H1 (cell line): ENCODE measurements around the gene POLDIP2. TPM values are rescaled to one million over a fixed set of nuclear protein-coding genes. Genes with fewer than 3 reads are reported as not detected.

Experiments used
- CTCF ChIA-PET: fragments of 300-600 bp; sonication (Branson Sonifier 250); formaldehyde crosslinking; loops from one replicate; lab custom pipeline; 2021; ENCODE audit not compliant: partially characterized antibody; lab: Charles Lee
- POLR2A ChIA-PET: fragments of 300-600 bp; sonication (Branson Sonifier 250); formaldehyde crosslinking; loops from one replicate; lab custom pipeline; 2021; ENCODE audit warnings: inconsistent platforms; ENCODE audit not compliant: partially characterized antibody; lab: Charles Lee
- DNase-seq, 2 experiments: peaks; one replicate each; pipeline versions ENCODE4 v3.0.0 to v3.0.0-alpha.2; 2010 to 2022; ENCODE audit warnings: low spot score in 2 of 2, low read depth in 1 of 2, mixed read lengths in 1 of 2
- FAIRE-seq: peaks from 2 replicates; lab custom pipeline; 2011; peaks lifted over from hg19 to GRCh38; lab: Jason Lieb, UNC
- H2AFZ ChIP-seq: 2 replicates; pipeline ENCODE4 v1.8.1; 2012; ENCODE audit warnings: low read length, inconsistent platforms
- H2AK5ac ChIP-seq: 2 replicates; pipeline ENCODE4 v1.6.1; 2013; ENCODE audit warnings: low read depth, low read length
- H2BK120ac ChIP-seq: replicated peaks from 2 replicates; pipeline ENCODE3; 2013; ENCODE audit warnings: low read depth, low read length, inconsistent platforms
- H2BK12ac ChIP-seq: 2 replicates; pipeline ENCODE4 v1.6.1; 2013; ENCODE audit warnings: low read depth, low read length
- H2BK15ac ChIP-seq: 2 replicates; pipeline ENCODE4 v1.6.1; 2013; ENCODE audit warnings: low read length
- H2BK20ac ChIP-seq: 2 replicates; pipeline ENCODE4 v1.6.1; 2013; ENCODE audit warnings: low read length
- H2BK5ac ChIP-seq: 2 replicates; pipeline ENCODE4 v1.6.1; 2013; ENCODE audit warnings: low read depth, low read length
- H3K14ac ChIP-seq: 2 replicates; pipeline ENCODE4 v1.6.1; 2013; ENCODE audit warnings: inconsistent platforms; ENCODE audit not compliant: insufficient read length
- H3K18ac ChIP-seq: 2 replicates; pipeline ENCODE4 v1.6.1; 2013; ENCODE audit warnings: low read length; ENCODE audit errors: extremely low read depth
- H3K23ac ChIP-seq: 2 replicates; pipeline ENCODE4 v1.6.1; 2013; ENCODE audit warnings: inconsistent platforms; ENCODE audit not compliant: insufficient read length
- H3K23me2 ChIP-seq: 2 replicates; pipeline ENCODE4 v1.6.1; 2013; ENCODE audit warnings: low read depth, low read length
- H3K27ac ChIP-seq: 2 replicates; pipeline ENCODE4 v1.6.1; 2011; ENCODE audit warnings: low read depth, low read length, inconsistent platforms
- H3K27me3 ChIP-seq, 4 experiments: replicated peaks in 1 of 4; 1 replicate in 1 of 4; 2 replicates in 3 of 4; pipeline versions ENCODE4 v1.6.1 to v1.8.1; 2011 to 2013; ENCODE audit warnings: low read length in 3 of 4, mild to moderate bottlenecking in 3 of 4, inconsistent platforms in 2 of 4, mixed read lengths in 2 of 4, moderate library complexity in 1 of 4; ENCODE audit not compliant: control insufficient read depth in 3 of 4, insufficient read depth in 3 of 4; ENCODE audit errors: extremely low read depth in 1 of 4
- H3K36me3 ChIP-seq, 4 experiments: 2 replicates each; pipeline versions ENCODE4 v1.6.1 to v1.8.1; 2011 to 2013; ENCODE audit warnings: mild to moderate bottlenecking in 4 of 4, low read length in 3 of 4, moderate library complexity in 2 of 4, control low read depth in 1 of 4, inconsistent platforms in 1 of 4; ENCODE audit not compliant: insufficient read depth in 4 of 4, control insufficient read depth in 2 of 4
- H3K4ac ChIP-seq: replicated peaks from 2 replicates; pipeline ENCODE3; 2013; ENCODE audit warnings: low read length, low read depth, mixed read lengths, inconsistent platforms; ENCODE audit not compliant: insufficient read length
- H3K4me1 ChIP-seq, 4 experiments: replicated peaks in 1 of 4; 1 replicate in 1 of 4; 2 replicates in 3 of 4; pipeline versions ENCODE4 v1.6.1 to v1.8.1; 2011 to 2013; ENCODE audit warnings: low read length in 3 of 4, inconsistent platforms in 2 of 4, mixed read lengths in 1 of 4; ENCODE audit not compliant: insufficient read depth in 4 of 4, control insufficient read depth in 3 of 4
- H3K4me2 ChIP-seq, 2 experiments: 2 replicates each; pipeline versions ENCODE4 v1.6.1 to v1.8.1; 2011 to 2013; ENCODE audit warnings: low read depth in 2 of 2, low read length in 2 of 2, control low read depth in 1 of 2, inconsistent platforms in 1 of 2, mild to moderate bottlenecking in 1 of 2; ENCODE audit not compliant: insufficient read depth in 1 of 2
- H3K4me3 ChIP-seq, 4 experiments: fragments of 200-600, 300-600 bp in 1 of 4; sonication (generic), shearing (Covaris generic), sonication (Bioruptor Twin) in 1 of 4; 2 replicates each; pipeline versions ENCODE4 v1.5.1 to v1.8.1; 2011 to 2016; ENCODE audit warnings: low read length in 4 of 4, low read depth in 3 of 4, control low read depth in 2 of 4, inconsistent platforms in 2 of 4, mild to moderate bottlenecking in 2 of 4, mixed read lengths in 1 of 4, moderate library complexity in 1 of 4; ENCODE audit not compliant: insufficient read depth in 2 of 4; ENCODE audit errors: extremely low read depth in 1 of 4
- H3K56ac ChIP-seq: replicated peaks from 2 replicates; pipeline ENCODE3; 2013; ENCODE audit warnings: low read depth, mild to moderate bottlenecking, mixed read lengths, low read length, inconsistent platforms; ENCODE audit not compliant: insufficient read length
- H3K79me1 ChIP-seq: 2 replicates; pipeline ENCODE4 v1.6.1; 2013; ENCODE audit warnings: low read depth, low read length, control low read depth
- H3K79me2 ChIP-seq, 2 experiments: 2 replicates each; pipeline versions ENCODE4 v1.6.1 to v1.8.1; 2012 to 2013; ENCODE audit warnings: low read length in 2 of 2, mild to moderate bottlenecking in 2 of 2, inconsistent platforms in 1 of 2; ENCODE audit not compliant: insufficient read depth in 2 of 2, control insufficient read depth in 1 of 2
- H3K9ac ChIP-seq, 4 experiments: replicated peaks in 1 of 4; 1 replicate in 1 of 4; 2 replicates in 3 of 4; pipeline versions ENCODE4 v1.6.1 to v1.8.1; 2011 to 2013; ENCODE audit warnings: low read depth in 3 of 4, low read length in 3 of 4, control low read depth in 2 of 4, mild to moderate bottlenecking in 2 of 4, moderate library complexity in 2 of 4, inconsistent platforms in 1 of 4; ENCODE audit errors: extremely low read depth in 1 of 4
- H3K9me3 ChIP-seq, 2 experiments: 2 replicates each; pipeline versions ENCODE4 v1.6.1 to v1.8.1; 2012 to 2013; ENCODE audit warnings: mild to moderate bottlenecking in 2 of 2, moderate library complexity in 2 of 2, control low read depth in 1 of 2, inconsistent platforms in 1 of 2, low read depth in 1 of 2, low read length in 1 of 2, mixed read lengths in 1 of 2; ENCODE audit not compliant: insufficient read depth in 2 of 2
- H4K20me1 ChIP-seq, 2 experiments: replicated peaks in 1 of 2; 2 replicates each; pipeline versions ENCODE3 to v1.8.1; 2011 to 2013; ENCODE audit warnings: inconsistent platforms in 2 of 2, low read length in 2 of 2, mild to moderate bottlenecking in 1 of 2; ENCODE audit not compliant: insufficient read depth in 2 of 2, control insufficient read depth in 1 of 2
- H4K5ac ChIP-seq: 2 replicates; pipeline ENCODE4 v1.6.1; 2013; ENCODE audit warnings: low read length, low read depth, mixed read lengths, inconsistent platforms; ENCODE audit not compliant: insufficient read length
- H4K8ac ChIP-seq: 2 replicates; pipeline ENCODE4 v1.8.0; 2013; ENCODE audit warnings: mild to moderate bottlenecking, moderate library complexity, low read length, inconsistent platforms; ENCODE audit not compliant: insufficient read depth; ENCODE audit errors: extremely low read depth
- H4K91ac ChIP-seq: replicated peaks from 2 replicates; pipeline ENCODE3; 2013; ENCODE audit warnings: low read length, mixed read lengths, inconsistent platforms; ENCODE audit not compliant: insufficient read length
- WGBS, 2 experiments: shearing (Covaris generic) in 1 of 2; methylation state at CpG; one replicate each; pipeline versions ENCODE4 v1.1.6 to v1.1.7; 2013 to 2015; ENCODE audit warnings: low lambda C conversion rate in 2 of 2, mixed read lengths in 2 of 2, inconsistent platforms in 1 of 2, low coverage in 1 of 2, missing lambda C conversion rate in 1 of 2; ENCODE audit not compliant: insufficient replicate concordance in 2 of 2, insufficient coverage in 1 of 2, insufficient read length in 1 of 2; ENCODE audit errors: extremely low coverage in 1 of 2, missing lambda C conversion rate in 1 of 2; 5-methylcytosine and 5-hydroxymethylcytosine counted together
- polyA plus RNA-seq, 7 experiments: library from polyadenylated mRNA; depleted of rRNA in 3 of 7; stranded (reverse) in 5 of 7; unstranded in 2 of 7; fragments of >200 nt in 5 of 7; fragments of 200-250 nt in 2 of 7; gene quantifications; 1 replicate in 5 of 7; 2 replicates in 1 of 7; 4 replicates in 1 of 7; pipeline versions ENCODE4 v1.2.1 to v1.2.3, GENCODE V29; 2011 to 2013; ENCODE audit warnings: missing spikeins in 2 of 7, mixed read lengths in 2 of 7
- total RNA-seq: library from RNA; stranded (reverse); fragmentation: NEBNext Ultra II Directional; extraction: Animal tissue kit (Norgen Biotek cat#: 25700); gene quantifications from 2 replicates; pipeline ENCODE4 v1.2.1, GENCODE V29; 2021

Gene POLDIP2
- total and polyA plus RNA-seq, 2 of the 8 experiments (the other 6 are each of a cell fraction or from before 2014, with no cell fraction given): 74.0 to 76.1 TPM

- Histone ChIP-seq H3K23me2 (peaks cover 14% of the 10 kb centered on the region), H4K91ac (no peak overlapping the region), H3K4me2 (peak overlapping the region; percentile 89 to 95), H2AK5ac (no peak overlapping the region), H2AFZ (no peak overlapping the region), H3K56ac (no peak overlapping the region), H3K9ac (no peak overlapping the region), H3K36me3 (0 out of 8 replicates have a peak, but pooled peaks cover 0 to 3% (median 0%) of the 10 kb centered on the region in 4 experiments), H3K14ac (no peak overlapping the region), H3K27ac (no peak overlapping the region), H4K20me1 (peaks cover 0 to 3% of the 10 kb centered on the region in 2 experiments), H3K4me1 (peaks cover 0 to 13% (median 6%) of the 10 kb centered on the region in 4 experiments; a peak in 4 of 7 replicates), H2BK15ac (no peak overlapping the region), H2BK12ac (no peak overlapping the region), H4K8ac (no peak overlapping the region), H2BK120ac (no peak overlapping the region), H2BK5ac (no peak overlapping the region), H3K4ac (no peak overlapping the region), H3K18ac (no peak overlapping the region), H4K5ac (no peak overlapping the region), H3K79me1 (no peaks in the 10 kb centered on the region), H3K79me2 (no peaks in the 10 kb centered on the region), H3K4me3 (peak overlapping the region in 3 of 4 experiments; percentile 32 to 77 (median 61); a peak in 5 of 8 replicates), H3K23ac (no peak overlapping the region), H2BK20ac (no peak overlapping the region), H3K27me3 (peaks cover 38 to 59% (median 52%) of the 10 kb centered on the region in 4 experiments), H3K9me3 (no peaks in the 10 kb centered on the region)
- ChIA-PET CTCF (interaction anchor here (0.9 to 14.7 kb wide), 9 partner anchors 10 to 154 kb away, joined by 3 to 142 read pairs (median 3); no protein-coding TSS in a partner anchor), POLR2A (interaction anchor here (2.0 to 12.7 kb wide), 2 partner anchors 17 to 28 kb away, joined by 9 to 135 read pairs; partner anchors contain the start of genes POLDIP2 and SLC46A1)
- 73% methylated on average over 8 of the region's 8 CpGs; no CpG with 5 or more reads in 1 of the 2 experiments for WGBS, 2 experiments
- DNase-seq (no peak), FAIRE-seq (no peak)
Measured at GRCh38 chr17:28385406-28385805, 28.1 kb upstream of the POLDIP2 start.
